Measurements from ENCODE around the gene USP31.
"Not testable (repeated sequence)": the region's sequence is repeated elsewhere in the genome, so short reads cannot be mapped to it uniquely, and the experiment has no call there.

USP31 gene

GRCh38 chr16:23148513-23149266 is 562 bp downstream of the USP31 start:
- Mint-ChIP-seq H3K9me3 (no peaks in the 10 kb centered on the region), H3K27ac (peak overlapping the region; percentile 85), H3K4me1 (ENCODE audit: low read depth) (peaks cover 23% of the 10 kb centered on the region), H3K27me3 (ENCODE audit: low read depth) (no peaks in the 10 kb centered on the region), H3K4me3 (peak overlapping the region; percentile 97), H3K36me3 (ENCODE audit: low read depth) (no peaks in the 10 kb centered on the region)

GRCh38 chr16:23148166-23148512 is 1.1 kb downstream of the USP31 start:
- Mint-ChIP-seq H3K36me3 (ENCODE audit: low read depth) (no peaks in the 10 kb centered on the region), H3K9me3 (no peaks in the 10 kb centered on the region), H3K4me3 (peak overlapping the region; percentile 97), H3K4me1 (ENCODE audit: low read depth) (peaks cover 23% of the 10 kb centered on the region), H3K27ac (peak overlapping the region; percentile 85), H3K27me3 (ENCODE audit: low read depth) (no peaks in the 10 kb centered on the region)

GRCh38 chr16:23147666-23148065 is 1.6 kb downstream of the USP31 start:
- peaks cover 23% of the 10 kb centered on the region for H3K4me1 Mint-ChIP-seq (ENCODE audit: low read depth)
- no peaks in the 10 kb centered on the region for H3K36me3 Mint-ChIP-seq (ENCODE audit: low read depth)
- H3K27ac Mint-ChIP-seq = no peak overlapping the region
- no peaks in the 10 kb centered on the region for H3K27me3 Mint-ChIP-seq (ENCODE audit: low read depth)
- H3K4me3 Mint-ChIP-seq = peak overlapping the region; percentile 97
- no peaks in the 10 kb centered on the region for H3K9me3 Mint-ChIP-seq

- no peaks in the 10 kb centered on the region for H3K36me3 Mint-ChIP-seq (ENCODE audit: low read depth)
- no peak overlapping the region for H3K27ac Mint-ChIP-seq
- H3K4me1 Mint-ChIP-seq (ENCODE audit: low read depth) = peaks cover 23% of the 10 kb centered on the region
- peak overlapping the region; percentile 19 for H3K4me3 Mint-ChIP-seq
- no peaks in the 10 kb centered on the region for H3K27me3 Mint-ChIP-seq (ENCODE audit: low read depth)
- H3K9me3 Mint-ChIP-seq = no peaks in the 10 kb centered on the region
Measured at GRCh38 chr16:23146877-23147601, 2.2 kb downstream of the USP31 start.

- Mint-ChIP-seq H3K4me3 (no peak overlapping the region), H3K4me1 (ENCODE audit: low read depth) (peaks cover 21% of the 10 kb centered on the region), H3K27me3 (ENCODE audit: low read depth) (no peaks in the 10 kb centered on the region), H3K27ac (no peak overlapping the region), H3K36me3 (ENCODE audit: low read depth) (no peaks in the 10 kb centered on the region), H3K9me3 (no peaks in the 10 kb centered on the region)
Measured at GRCh38 chr16:23145608-23146007, 3.6 kb downstream of the USP31 start.

- H3K27me3 Mint-ChIP-seq (ENCODE audit: low read depth) = no peaks in the 10 kb centered on the region
- H3K9me3 Mint-ChIP-seq = no peaks in the 10 kb centered on the region
Measured at GRCh38 chr16:23145186-23145585, 4.1 kb downstream of the USP31 start.

GRCh38 chr16:23144393-23144792 is 4.9 kb downstream of the USP31 start:
- H3K4me3 Mint-ChIP-seq; H3K27me3 Mint-ChIP-seq (ENCODE audit: low read depth); H3K9me3 Mint-ChIP-seq; H3K27ac Mint-ChIP-seq; H3K36me3 Mint-ChIP-seq (ENCODE audit: low read depth): not testable (repeated sequence)
- peaks cover 15% of the 10 kb centered on the region for H3K4me1 Mint-ChIP-seq (ENCODE audit: low read depth)

More at GRCh38 chr16:23145186-23145585, 4.1 kb downstream of the USP31 start:
- Mint-ChIP-seq H3K4me1 (ENCODE audit: low read depth) (peaks cover 21% of the 10 kb centered on the region), H3K36me3 (ENCODE audit: low read depth) (no peaks in the 10 kb centered on the region), H3K27ac (no peak overlapping the region), H3K4me3 (no peak overlapping the region)

- H3K9me3 Mint-ChIP-seq = peaks cover 5% of the 10 kb centered on the region
Measured at GRCh38 chr16:23143391-23143790, 5.9 kb downstream of the USP31 start.

GRCh38 chr16:23141959-23142740 is 7.1 kb downstream of the USP31 start:
- Mint-ChIP-seq H3K4me3 (no peak overlapping the region), H3K27ac (no peak overlapping the region), H3K9me3 (peaks cover 16% of the 10 kb centered on the region), H3K4me1 (ENCODE audit: low read depth) (peaks cover 9% of the 10 kb centered on the region), H3K27me3 (ENCODE audit: low read depth) (no peaks in the 10 kb centered on the region), H3K36me3 (ENCODE audit: low read depth) (peaks cover 8% of the 10 kb centered on the region)

More at GRCh38 chr16:23143391-23143790, 5.9 kb downstream of the USP31 start:
- Mint-ChIP-seq H3K4me1 (ENCODE audit: low read depth) (peaks cover 15% of the 10 kb centered on the region), H3K36me3 (ENCODE audit: low read depth) (peaks cover 2% of the 10 kb centered on the region), H3K4me3 (no peak overlapping the region), H3K27me3 (ENCODE audit: low read depth) (no peaks in the 10 kb centered on the region), H3K27ac (no peak overlapping the region)

- Mint-ChIP-seq H3K4me1 (ENCODE audit: low read depth) (peaks cover 7% of the 10 kb centered on the region), H3K27ac (no peak overlapping the region), H3K36me3 (ENCODE audit: low read depth) (peaks cover 8% of the 10 kb centered on the region), H3K4me3 (no peak overlapping the region), H3K9me3 (peaks cover 19% of the 10 kb centered on the region), H3K27me3 (ENCODE audit: low read depth) (no peaks in the 10 kb centered on the region)
Measured at GRCh38 chr16:23141500-23141899, 7.8 kb downstream of the USP31 start.

- no peak overlapping the region for H3K4me3 Mint-ChIP-seq
- H3K36me3 Mint-ChIP-seq (ENCODE audit: low read depth) = peaks cover 8% of the 10 kb centered on the region
- H3K27me3 Mint-ChIP-seq (ENCODE audit: low read depth) = no peaks in the 10 kb centered on the region
- no peak overlapping the region for H3K27ac Mint-ChIP-seq
- H3K9me3 Mint-ChIP-seq = peaks cover 20% of the 10 kb centered on the region
- H3K4me1 Mint-ChIP-seq (ENCODE audit: low read depth) = peaks cover 7% of the 10 kb centered on the region
Measured at GRCh38 chr16:23141033-23141432, 8.2 kb downstream of the USP31 start.

- H3K4me3 Mint-ChIP-seq = no peak overlapping the region
- H3K36me3 Mint-ChIP-seq (ENCODE audit: low read depth) = peaks cover 8% of the 10 kb centered on the region
- H3K27ac Mint-ChIP-seq = no peak overlapping the region
- H3K9me3 Mint-ChIP-seq = peaks cover 29% of the 10 kb centered on the region
- no peaks in the 10 kb centered on the region for H3K27me3 Mint-ChIP-seq (ENCODE audit: low read depth)
- H3K4me1 Mint-ChIP-seq (ENCODE audit: low read depth) = peaks cover 3% of the 10 kb centered on the region
Measured at GRCh38 chr16:23140107-23140506, 9.1 kb downstream of the USP31 start.

- Mint-ChIP-seq H3K9me3 (peaks cover 33% of the 10 kb centered on the region), H3K27ac (no peak overlapping the region), H3K27me3 (ENCODE audit: low read depth) (peaks cover 4% of the 10 kb centered on the region), H3K4me1 (ENCODE audit: low read depth) (peaks cover 3% of the 10 kb centered on the region), H3K36me3 (ENCODE audit: low read depth) (peaks cover 8% of the 10 kb centered on the region), H3K4me3 (no peak overlapping the region)
Measured at GRCh38 chr16:23137818-23138217, 11.4 kb downstream of the USP31 start.

GRCh38 chr16:23137256-23137655 is 12.0 kb downstream of the USP31 start:
- Mint-ChIP-seq H3K27ac (no peak overlapping the region), H3K4me1 (ENCODE audit: low read depth) (peaks cover 5% of the 10 kb centered on the region), H3K9me3 (peaks cover 33% of the 10 kb centered on the region), H3K4me3 (no peak overlapping the region), H3K27me3 (ENCODE audit: low read depth) (peaks cover 5% of the 10 kb centered on the region), H3K36me3 (ENCODE audit: low read depth) (peaks cover 8% of the 10 kb centered on the region)
